ENCODE data around the gene ELOB.

ELOB gene

GRCh38 chr16:2821487-2822157, 44.5 kb upstream of the ELOB start:
- FAIRE-seq, result no peak
- TF ChIP-seq CTCF (IDR thresholded peaks at IDR 0.05; ENCODE audit: insufficient read depth, missing control alignments), result no peak
- no peak for DNase-seq (ENCODE audit: insufficient read length, low spot score)

- FAIRE-seq (no peak), DNase-seq (ENCODE audit: insufficient read length, low spot score) (no peak)
- no peak for TF ChIP-seq CTCF (IDR thresholded peaks at IDR 0.05; ENCODE audit: insufficient read depth, missing control alignments)
These were observed 43.9 kb upstream of the ELOB start for GRCh38 chr16:2820836-2821486.

GRCh38 chr16:2819939-2820835, 43.1 kb upstream of the ELOB start:
- no peak for DNase-seq (ENCODE audit: insufficient read length, low spot score)
- FAIRE-seq, result no peak
- TF ChIP-seq CTCF (IDR thresholded peaks at IDR 0.05; ENCODE audit: insufficient read depth, missing control alignments), result no peak

GRCh38 chr16:2819179-2819938, 42.3 kb upstream of the ELOB start:
- FAIRE-seq (no peak), DNase-seq (ENCODE audit: insufficient read length, low spot score) (no peak)
- no peak for TF ChIP-seq CTCF (IDR thresholded peaks at IDR 0.05; ENCODE audit: insufficient read depth, missing control alignments)

GRCh38 chr16:2818272-2818876, 41.3 kb upstream of the ELOB start:
- no peak for DNase-seq (ENCODE audit: insufficient read length, low spot score)
- no peak for FAIRE-seq
- no peak for TF ChIP-seq CTCF (IDR thresholded peaks at IDR 0.05; ENCODE audit: insufficient read depth, missing control alignments)
